WI38 (cell line): ENCODE results near the gene SYK.

Experiments used
- H3K4me3 ChIP-seq: 2 replicates; pipeline ENCODE4 v1.5.1; 2011; ENCODE audit warnings: low read depth, mild to moderate bottlenecking, control low read depth, low read length
- TF ChIP-seq, protein P1 (sequence below): IDR thresholded peaks from 2 replicates; pipeline ENCODE4 v1.5.1; 2012; ENCODE audit warnings: low read depth, mild to moderate bottlenecking, control low read depth, low read length

The SYK gene

DNA sequence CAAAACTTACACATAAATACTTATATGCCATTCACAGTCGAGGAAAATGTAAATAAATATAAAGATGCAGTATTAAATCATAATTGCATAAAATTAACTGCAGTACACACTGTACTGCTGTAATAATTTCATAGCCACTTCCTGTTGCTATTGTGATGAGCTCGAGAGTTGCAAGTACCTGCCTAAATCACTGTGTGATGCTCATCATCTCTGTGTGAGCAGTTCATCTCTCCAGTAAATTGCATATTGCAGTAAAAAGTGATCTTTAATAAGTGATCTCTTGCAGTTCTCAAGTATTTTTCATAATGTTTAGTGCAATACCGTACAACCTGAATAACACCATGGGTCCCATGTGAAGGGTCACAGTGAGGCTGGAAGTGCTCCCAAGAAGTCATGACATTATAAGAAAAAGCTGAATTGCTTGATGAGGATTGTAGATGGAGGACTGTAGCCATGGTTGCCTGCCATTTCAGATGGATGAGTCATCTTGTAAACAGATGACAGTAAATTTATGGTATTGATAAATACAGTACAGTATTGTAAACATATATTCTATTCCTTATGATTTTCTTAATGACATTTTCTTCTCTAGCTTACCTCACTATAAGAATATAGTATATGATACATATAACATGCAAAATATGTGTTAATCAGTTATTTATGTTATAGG, 34.9 kb downstream of the SYK start:
- TF ChIP-seq, protein P1, sequence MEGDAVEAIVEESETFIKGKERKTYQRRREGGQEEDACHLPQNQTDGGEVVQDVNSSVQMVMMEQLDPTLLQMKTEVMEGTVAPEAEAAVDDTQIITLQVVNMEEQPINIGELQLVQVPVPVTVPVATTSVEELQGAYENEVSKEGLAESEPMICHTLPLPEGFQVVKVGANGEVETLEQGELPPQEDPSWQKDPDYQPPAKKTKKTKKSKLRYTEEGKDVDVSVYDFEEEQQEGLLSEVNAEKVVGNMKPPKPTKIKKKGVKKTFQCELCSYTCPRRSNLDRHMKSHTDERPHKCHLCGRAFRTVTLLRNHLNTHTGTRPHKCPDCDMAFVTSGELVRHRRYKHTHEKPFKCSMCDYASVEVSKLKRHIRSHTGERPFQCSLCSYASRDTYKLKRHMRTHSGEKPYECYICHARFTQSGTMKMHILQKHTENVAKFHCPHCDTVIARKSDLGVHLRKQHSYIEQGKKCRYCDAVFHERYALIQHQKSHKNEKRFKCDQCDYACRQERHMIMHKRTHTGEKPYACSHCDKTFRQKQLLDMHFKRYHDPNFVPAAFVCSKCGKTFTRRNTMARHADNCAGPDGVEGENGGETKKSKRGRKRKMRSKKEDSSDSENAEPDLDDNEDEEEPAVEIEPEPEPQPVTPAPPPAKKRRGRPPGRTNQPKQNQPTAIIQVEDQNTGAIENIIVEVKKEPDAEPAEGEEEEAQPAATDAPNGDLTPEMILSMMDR, result no peak
- H3K4me3 ChIP-seq, result no peak overlapping the region

DNA sequence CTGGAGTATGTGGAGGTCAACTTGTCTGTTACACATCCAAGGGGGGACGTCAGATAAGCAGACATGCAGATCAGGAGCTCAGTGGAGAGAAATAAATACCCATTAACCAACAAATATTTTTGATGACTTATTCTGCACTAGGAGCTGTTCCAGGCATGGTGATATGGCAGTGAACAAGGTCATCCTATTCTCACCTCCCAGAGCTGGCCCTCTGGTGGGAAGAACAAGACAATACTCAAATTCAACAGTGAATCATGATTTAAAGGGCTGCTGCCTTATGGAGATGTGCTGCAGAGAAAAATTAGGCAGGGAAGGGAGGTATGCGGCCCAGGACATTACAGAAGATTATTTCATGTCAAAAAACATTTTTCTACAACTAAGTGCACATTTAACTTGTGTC, 36.5 kb downstream of the SYK start:
- no peak overlapping the region for H3K4me3 ChIP-seq
- TF ChIP-seq, protein P1, result no peak

DNA sequence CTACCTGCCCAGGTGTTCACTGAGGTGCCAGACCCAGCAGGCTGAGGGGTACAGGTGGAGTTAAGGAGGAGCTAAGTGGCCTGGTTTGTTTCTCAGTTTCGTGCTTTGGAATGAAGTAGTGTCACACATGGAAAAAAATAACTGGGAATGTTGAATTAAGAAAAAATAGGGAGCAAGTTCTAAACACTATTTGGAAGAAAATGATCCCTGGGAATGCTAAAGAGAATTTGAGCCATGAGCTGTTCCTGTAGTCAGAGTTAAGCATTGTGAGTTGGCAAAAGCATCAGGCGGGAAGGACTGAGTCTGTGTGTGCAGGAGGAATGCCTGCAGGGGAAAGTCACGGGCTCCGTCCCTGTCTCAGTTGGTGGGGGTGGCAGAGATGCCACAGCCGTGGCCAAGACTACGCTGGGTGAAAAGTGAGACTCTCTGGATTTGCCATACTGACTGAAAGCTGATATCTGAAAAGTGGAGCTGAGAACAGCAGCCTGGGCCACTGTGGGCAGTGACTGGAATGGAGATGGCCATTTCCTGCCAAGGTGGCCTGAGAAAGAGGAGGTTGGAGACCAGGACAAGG, 37.0 kb downstream of the SYK start:
- H3K4me3 ChIP-seq, result no peak overlapping the region
- TF ChIP-seq, protein P1, result no peak

DNA sequence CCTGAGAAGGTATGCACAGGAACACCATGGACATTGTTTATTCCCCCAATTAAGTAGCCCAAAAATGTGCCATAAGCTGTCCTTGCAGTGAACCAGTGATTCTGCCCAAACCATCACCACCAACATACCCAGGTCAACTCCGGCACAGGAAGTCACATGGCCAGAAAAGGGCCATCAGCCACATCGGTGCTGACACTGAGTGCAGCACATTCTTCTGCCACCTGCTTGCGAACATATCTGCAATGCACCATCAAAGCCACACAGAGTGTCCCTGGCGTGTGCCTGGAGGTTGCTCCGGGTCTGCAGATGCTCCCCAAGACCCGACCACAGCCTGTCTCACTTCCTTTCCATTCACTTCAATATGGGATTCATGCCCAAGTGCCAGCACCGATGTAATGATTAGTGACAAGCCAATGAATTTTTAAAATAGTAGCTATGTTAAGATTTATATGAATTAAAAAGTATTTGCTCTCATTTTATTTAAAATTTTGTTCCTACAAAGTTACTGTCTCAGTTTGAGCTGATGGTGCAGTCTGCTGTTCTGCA, 37.6 kb downstream of the SYK start:
- TF ChIP-seq, protein P1, result no peak
- H3K4me3 ChIP-seq, result no peak overlapping the region

DNA sequence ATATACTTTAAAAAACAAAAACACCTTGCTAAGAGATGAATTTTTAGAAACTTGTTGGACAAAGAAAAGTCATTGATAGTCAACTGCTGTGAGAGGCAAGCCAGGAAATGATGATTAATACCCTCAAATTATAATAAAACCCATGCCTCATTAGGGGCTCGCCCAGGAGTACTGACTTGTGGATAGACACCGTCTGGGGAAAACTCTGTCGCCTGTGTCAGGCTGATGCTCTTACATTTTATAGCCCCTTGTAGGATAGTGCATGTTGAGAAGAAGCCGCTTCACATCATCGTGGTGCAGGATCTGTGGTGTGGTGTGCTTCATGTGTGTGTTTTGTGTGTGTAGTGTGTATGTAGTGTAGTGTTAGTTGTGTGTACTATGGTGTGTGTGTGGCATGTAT, 39.1 kb downstream of the SYK start:
- TF ChIP-seq, protein P1, result no peak

DNA sequence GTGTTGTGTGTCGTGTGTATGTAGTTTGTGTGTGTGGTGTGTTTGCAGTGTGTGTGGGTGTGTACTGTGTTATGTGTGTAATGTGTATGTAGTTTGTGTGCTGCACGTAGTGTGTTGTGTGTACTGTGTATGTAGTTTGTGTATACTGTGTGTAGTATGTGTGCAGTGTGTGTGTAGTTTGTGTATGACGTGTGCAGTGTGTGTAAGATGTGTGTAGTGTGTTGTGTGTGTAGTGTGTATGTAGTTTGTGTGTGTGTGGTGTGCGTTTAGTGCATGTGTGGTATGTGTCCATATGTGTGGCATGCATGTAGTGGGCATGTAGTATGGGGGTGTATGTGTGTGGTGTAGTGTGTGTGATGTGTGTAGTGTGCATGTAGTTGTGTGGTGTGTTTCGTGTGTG, 39.6 kb downstream of the SYK start:
- H3K4me3 ChIP-seq, result no peak overlapping the region
- TF ChIP-seq, protein P1, result no peak

More for the DNA sequence above, 39.1 kb downstream of the SYK start:
- H3K4me3 ChIP-seq, result no peak overlapping the region

DNA sequence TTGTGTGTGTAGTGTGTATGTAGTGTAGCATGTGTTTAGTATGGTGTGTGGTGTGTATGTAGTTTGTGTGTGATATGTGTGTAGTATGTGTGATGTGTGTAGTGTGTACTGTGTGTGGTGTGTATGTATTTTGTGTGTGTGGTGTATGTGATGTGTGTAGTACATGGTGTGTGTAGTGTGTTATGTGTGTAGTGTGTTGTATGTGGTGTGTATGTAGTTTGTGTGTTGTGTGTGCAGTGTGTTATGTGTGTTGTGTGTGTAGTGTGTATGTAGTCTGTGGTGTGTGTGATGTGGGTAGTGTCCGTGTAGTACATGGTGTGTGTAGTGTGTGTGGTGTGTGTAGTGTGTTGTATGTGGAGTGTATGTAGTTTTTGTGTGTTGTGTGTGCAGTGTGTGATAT, 40.0 kb downstream of the SYK start:
- TF ChIP-seq, protein P1, result no peak
- H3K4me3 ChIP-seq, result no peak overlapping the region
